Coronary artery (tissue), 2 donors: ENCODE measurements around the gene ABHD14A.

Source experiments
- DNase-seq: peaks from one replicate; pipeline ENCODE4 v3.0.0-alpha.2; 2017; ENCODE audit warnings: low spot score
- H3K27ac ChIP-seq, 2 donors: fragments of 200-600 bp; sonication (generic); one replicate each; pipeline ENCODE4 v1.5.1; 2016 to 2019
- H3K4me3 ChIP-seq: fragments of 200-600 bp; sonication (generic); 2 replicates; pipeline ENCODE4 v1.5.1; 2016; ENCODE audit warnings: mild to moderate bottlenecking, moderate library complexity
- CTCF ChIP-seq: fragments of 200-600 bp; sonication (generic); IDR thresholded peaks from one replicate; pipeline ENCODE4 v1.5.1; 2019; ENCODE audit warnings: antibody characterized with exemption

Gene ABHD14A

DNA sequence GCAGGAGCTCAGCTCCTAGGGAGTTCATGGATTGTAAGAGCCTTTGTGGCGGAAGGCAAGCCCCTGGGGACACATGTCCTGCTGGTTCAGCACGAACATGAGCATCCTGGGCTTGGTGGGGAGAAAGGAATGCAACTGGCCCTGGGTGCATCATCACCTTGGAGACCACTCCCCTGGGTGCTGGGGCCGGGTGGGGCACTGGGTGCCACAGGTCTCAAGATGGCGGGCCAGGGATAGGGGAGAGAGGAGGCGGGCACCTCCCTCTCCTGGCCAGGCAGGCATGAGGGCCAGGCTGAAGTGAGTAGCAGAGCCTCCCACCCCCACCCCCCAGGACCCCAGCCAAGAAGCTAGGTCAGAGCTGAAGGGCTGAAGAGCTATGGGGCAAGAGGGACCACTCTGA, 8.4 kb upstream of the ABHD14A start:
- H3K4me3 ChIP-seq: peak overlapping the region; percentile 83
- TF ChIP-seq CTCF: no peak
- H3K27ac ChIP-seq: peak overlapping the region; percentile 86 to 96
- no peak for DNase-seq

DNA sequence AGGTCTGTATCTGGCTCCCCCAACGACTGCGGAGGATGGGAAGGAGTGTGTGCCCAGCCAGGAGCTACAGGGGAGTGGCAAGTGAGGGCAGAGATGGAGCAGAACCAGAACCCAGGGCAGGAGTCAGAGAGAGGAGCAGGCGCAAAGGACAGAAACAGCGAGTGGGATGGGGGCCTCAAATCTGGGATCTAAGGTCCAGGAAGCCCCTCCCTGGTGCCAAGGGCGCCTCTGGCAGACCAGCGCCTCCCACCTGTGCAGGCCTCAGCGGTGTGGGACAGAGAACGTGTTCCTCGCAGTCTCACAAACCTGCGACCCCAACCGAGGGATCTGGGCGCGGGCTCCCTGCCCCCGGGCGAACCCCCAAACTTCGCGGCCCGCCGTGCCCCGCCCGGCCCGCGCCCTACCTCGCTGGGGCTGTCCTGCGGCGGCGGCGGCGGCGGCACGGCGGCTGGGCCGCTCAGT, 7.9 kb upstream of the ABHD14A start:
- TF ChIP-seq CTCF: no peak
- H3K27ac ChIP-seq: peak overlapping the region; percentile 86 to 96
- no peak for DNase-seq
- H3K4me3 ChIP-seq: peak overlapping the region; percentile 83

DNA sequence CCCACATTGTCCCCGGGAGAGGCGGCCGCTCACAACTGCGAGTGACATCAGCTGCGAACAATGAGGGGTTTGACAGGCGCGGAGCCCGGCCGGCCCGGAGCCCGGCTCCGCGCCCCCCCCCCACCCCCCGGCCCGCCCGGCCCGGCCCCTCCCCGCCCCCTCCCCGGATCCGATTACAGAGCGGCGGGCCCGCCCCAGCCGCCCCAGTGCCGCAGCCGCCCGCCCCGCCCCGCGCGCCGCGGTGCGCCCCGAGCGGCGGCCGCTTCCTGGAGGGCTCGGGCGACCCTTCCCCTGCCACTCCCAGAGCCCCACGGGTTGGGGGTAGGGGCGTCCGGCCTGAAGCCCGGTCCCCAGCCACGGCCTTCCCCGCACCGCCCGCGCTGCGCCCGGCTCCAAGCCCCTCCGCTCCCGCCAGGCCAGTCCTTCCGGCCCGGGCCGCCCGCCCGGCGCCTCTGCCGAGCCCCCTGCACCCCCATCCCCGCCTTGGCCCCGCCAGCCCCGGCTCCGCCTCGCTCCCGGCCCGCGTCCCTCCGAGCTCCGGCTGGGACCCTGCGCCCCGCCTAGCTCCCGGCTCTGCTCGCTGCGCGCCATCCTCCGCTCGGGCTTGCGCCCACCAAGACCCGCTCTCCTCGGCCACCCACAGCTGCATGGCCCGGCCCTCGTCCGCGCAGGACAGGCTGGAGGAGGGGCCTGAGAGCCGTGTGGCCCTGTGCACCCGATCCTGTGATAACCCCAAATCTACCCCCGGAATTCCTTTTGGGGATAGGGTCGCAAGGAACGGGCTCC, 7.3 kb upstream of the ABHD14A start, which contains the start of gene PCBP4:
Gene PCBP4 (minus strand): TSS at position 71 of the 786 bp plus-strand sequence. CDS start 6,214 bp downstream, outside the sequence.
- DNase-seq: no peak

DNA sequence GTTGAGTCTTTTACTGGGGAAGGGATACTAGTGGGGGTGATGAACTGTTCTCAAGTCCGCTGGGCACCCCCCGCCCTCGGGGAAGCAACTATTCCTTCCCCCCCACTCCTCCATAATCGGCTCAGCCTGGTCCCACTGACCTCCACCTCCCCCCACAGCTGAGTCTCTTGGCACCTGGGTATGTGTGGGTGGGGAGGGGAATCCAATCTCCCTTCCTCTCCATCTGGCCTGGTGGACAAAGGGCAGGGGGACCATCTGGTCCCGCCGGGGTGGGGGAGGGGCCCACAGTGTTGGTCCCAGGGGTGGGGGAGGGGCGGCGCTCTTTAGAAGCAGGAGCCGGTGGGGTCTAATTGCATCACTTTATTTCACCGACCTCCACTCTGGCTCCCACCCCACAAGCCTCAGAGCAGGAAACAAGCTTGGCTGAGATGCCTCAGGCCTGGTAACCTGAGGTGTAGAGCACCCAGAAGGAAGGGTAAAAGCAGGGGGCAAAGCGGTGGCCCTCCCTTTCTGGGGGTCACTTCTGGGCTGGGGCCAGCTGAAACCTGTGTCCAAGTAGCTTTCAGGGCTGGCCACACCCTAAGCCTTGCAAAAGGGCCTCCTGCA, 6.6 kb upstream of the ABHD14A start:
- TF ChIP-seq CTCF: no peak
- Histone ChIP-seq H3K4me3 (peak overlapping the region; percentile 83), H3K27ac (peak overlapping the region; percentile 94 to 96)
- DNase-seq: no peak

More for the DNA sequence above, 7.3 kb upstream of the ABHD14A start, which contains the start of gene PCBP4:
- TF ChIP-seq CTCF: no peak
- H3K27ac ChIP-seq: peak within 1 kb of the TSS; percentile 94 to 96
- H3K4me3 ChIP-seq: peak within 1 kb of the TSS; percentile 83

- no peak for DNase-seq
- no peak for TF ChIP-seq CTCF
- Histone ChIP-seq H3K27ac (no peak overlapping the region), H3K4me3 (no peak overlapping the region)
Measured at GRCh38 chr3:51968883-51969678, 5.8 kb upstream of the ABHD14A start.

DNA sequence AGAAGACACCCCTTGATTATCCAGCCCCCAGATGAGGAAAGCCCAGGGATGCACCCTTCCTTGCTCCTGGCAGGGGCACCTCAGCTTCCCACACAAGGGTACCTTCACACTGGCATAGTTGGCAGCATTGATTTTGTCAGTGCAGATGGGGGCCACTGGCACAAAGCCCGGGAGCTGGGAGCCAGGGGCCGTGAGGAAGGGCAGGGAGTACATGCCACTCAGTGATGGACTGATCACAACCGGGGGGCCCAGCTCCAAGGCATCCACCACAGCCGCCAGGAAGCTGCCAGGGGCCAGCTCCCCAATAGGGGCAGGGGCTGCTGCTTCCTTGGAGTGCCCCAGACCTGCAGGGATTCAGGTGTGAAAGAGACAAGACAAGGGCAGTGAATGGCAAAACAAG, 5.0 kb upstream of the ABHD14A start:
- Histone ChIP-seq H3K4me3 (no peak overlapping the region), H3K27ac (no peak overlapping the region)
- no peak for DNase-seq
- TF ChIP-seq CTCF: no peak
